GM10266 (cell line): ENCODE measurements around the gene IL22RA1.

ENCODE experiments used
- DNase-seq: peaks from one replicate; pipeline ENCODE4 v3.0.0; 2012; ENCODE audit errors: extremely low spot score
- TF ChIP-seq, protein P1 (sequence below): IDR thresholded peaks from 2 replicates; pipeline ENCODE4 v1.5.1; 2012; ENCODE audit warnings: mild to moderate bottlenecking, low read depth; ENCODE audit not compliant: control insufficient read depth, insufficient read depth; ENCODE audit errors: missing control alignments

IL22RA1 gene

DNA sequence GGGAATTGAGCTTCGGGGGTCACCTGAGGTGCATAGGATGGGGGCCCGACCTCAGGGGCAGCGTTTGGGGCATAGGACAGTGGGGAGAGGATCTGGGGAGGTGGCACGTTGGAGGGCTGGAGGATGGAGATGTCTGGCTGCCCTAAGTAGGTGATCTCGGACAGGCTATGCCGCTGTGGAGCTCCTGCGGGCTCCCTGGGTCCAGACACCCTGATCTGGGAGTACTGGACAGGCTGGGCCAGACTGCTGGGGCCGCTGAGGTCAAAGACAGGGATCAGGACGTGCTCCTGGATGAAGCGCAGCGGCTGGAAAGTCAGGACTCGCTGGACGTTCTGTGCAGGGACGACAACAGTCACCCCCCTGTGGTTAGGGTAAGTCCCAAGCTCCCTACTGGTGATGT, 21.5 kb downstream of the IL22RA1 start:
- TF ChIP-seq, protein P1, sequence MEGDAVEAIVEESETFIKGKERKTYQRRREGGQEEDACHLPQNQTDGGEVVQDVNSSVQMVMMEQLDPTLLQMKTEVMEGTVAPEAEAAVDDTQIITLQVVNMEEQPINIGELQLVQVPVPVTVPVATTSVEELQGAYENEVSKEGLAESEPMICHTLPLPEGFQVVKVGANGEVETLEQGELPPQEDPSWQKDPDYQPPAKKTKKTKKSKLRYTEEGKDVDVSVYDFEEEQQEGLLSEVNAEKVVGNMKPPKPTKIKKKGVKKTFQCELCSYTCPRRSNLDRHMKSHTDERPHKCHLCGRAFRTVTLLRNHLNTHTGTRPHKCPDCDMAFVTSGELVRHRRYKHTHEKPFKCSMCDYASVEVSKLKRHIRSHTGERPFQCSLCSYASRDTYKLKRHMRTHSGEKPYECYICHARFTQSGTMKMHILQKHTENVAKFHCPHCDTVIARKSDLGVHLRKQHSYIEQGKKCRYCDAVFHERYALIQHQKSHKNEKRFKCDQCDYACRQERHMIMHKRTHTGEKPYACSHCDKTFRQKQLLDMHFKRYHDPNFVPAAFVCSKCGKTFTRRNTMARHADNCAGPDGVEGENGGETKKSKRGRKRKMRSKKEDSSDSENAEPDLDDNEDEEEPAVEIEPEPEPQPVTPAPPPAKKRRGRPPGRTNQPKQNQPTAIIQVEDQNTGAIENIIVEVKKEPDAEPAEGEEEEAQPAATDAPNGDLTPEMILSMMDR, result no peak
- no peak for DNase-seq

GRCh38 chr1:24120965-24121364, 22.0 kb downstream of the IL22RA1 start:
- TF ChIP-seq, protein P1, result no peak
- DNase-seq, result no peak

DNA sequence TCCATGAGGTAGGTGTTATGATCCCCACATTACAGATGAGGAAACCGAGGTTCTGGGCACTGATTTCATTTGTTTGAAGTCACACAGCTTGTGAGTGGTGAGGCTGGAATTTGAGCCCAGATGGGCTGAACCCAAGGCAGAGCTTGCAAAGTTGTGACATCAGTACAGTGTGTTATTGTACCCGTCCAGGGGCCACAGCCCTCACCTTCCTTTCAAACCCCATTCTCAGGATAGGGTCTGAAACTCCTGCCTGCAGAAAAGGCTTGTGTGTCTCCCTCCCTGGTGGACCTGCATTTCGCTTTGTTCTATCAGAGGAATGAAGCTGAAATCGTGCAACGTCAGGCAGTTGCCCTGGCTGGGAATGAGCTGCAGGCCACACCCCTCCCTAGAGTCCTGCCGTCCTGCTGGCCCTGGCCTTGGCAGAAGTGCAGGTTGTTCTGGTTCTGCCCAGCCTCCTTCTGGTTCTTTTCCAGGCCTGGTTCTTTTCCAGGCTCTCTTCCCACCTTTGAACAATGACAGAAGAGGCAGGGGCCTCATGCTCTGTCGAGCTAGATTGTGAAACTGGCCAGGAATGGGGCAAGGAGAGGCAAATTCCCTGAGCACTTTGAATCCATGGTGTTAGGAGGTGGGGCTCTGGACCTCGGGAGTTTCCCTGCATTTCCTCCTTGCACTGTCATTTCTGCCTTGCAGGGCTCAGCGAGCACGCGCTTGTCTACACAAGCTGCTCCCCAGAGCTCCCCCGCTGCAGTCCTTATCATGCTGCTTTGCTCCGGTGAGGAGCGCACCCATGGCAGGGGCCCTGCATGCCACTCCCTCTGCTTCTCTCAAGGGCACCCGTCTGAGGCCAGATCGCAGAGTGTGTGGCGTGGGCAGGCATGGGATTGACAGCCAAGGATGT, 22.8 kb downstream of the IL22RA1 start:
- TF ChIP-seq, protein P1, result no peak
- no peak for DNase-seq

DNA sequence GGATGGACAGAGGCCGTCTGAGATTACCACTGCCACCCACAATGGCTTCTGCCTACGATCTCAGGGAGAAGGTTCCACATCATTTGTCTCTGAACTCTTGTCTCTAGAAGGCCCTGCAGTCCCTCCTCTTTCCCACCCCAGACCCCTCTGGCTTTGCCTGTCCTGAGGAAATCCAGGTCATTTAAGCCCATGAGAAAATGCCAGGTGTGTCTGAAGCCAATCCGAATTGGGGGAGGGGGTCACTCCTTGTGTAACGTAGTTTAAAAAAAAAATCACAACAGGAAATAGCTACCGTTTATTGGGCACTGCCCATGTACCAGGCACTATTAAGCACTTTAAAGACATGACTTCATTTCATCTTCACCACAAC, 23.5 kb downstream of the IL22RA1 start:
- no peak for DNase-seq
- TF ChIP-seq, protein P1, result no peak

DNA sequence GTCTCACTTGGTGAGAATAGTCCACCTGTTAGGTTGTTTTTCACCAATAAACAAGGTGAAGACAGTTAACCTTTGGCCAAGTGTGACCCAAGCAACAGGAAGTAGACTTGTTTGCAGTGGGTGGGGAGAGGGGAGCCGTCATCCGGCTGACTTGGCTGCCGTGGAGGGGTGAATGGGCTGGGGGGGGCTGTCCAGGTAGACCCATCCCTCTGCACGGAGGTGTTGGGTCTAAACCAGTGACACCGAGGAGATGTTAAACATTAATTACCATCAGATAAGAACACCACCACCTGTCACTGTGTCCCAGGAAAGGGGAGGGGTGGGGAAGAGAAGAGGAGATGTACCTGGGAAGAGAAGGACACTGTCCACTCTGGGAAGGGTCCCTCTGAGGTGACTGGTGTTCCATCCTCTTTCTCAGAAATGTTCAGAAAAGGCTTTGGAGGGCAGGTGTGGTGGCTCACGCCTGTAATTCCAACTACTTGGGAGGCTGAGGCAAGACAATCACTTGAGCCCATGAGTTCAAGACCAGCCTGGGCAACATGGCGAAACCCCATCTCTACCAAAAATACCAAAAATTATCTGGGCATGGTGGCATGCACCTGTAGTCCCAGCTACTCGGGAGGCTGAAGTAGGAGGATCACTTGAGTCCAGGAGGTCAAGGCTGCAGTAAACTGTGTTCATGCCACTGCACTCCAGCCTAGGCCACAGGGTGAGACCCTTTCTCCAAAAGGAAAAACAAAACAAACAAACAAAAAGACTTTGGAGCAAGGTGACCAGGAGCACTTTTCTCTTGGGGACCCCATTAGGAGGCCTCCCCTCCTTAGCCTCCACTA, 24.3 kb downstream of the IL22RA1 start:
- DNase-seq, result no peak
- TF ChIP-seq, protein P1, result no peak

- TF ChIP-seq, protein P1, result no peak
- DNase-seq, result no peak
Measured at GRCh38 chr1:24117722-24118409, 25.1 kb downstream of the IL22RA1 start.
